Astrocyte (in vitro differentiated cells and primary cell): ENCODE results near the gene GPRC5D.

ENCODE experiments used
- CTCF ChIP-seq: IDR thresholded peaks from 2 replicates; pipeline ENCODE4 v1.5.1; 2011; ENCODE audit warnings: low read depth, mild to moderate bottlenecking, inconsistent platforms, low read length, moderate library complexity; ENCODE audit not compliant: insufficient read depth
- EZH2 ChIP-seq: IDR thresholded peaks from 2 replicates; pipeline ENCODE4 v1.6.1; 2012; ENCODE audit warnings: mild to moderate bottlenecking, low read length, inconsistent platforms; ENCODE audit not compliant: insufficient read depth

DNA sequence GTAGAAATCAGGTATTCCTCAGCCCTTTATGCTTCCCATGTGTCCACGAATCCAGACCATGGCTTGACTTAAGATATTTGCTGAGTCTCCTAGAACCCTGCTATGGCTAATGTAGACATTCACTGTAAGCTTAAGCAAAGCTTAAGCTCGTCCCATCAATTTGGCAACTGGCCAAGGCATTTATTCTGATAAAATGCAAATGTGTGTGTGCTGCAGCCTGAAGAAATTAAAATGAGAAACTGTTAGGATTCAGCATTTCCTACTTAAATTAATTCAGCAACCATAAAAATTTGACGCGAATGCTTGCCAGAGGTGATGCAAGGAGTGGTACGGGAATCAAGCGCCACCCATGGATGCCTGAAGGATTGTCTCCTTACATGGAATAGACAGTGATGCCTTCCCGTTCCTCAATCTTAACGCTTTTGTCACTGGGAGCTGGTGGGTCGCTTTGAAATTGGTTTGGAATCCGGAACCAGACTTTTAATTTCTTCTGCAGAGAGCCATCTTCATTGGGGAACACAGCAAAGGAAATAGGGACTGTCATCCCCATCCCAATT lies 34.9 kb upstream of the GPRC5D start:
- TF ChIP-seq EZH2 (no peak), CTCF (no peak)
